GM12878 (cell line): ENCODE measurements around the gene PRRC2C. TPM values are rescaled to one million over a fixed set of nuclear protein-coding genes. Genes with fewer than 3 reads are reported as not detected.

Experiments
- ATAC-seq: fragments of 200-7000 bp; cut with Tn5 transposase; 3 replicates; pipeline ENCODE4 v1.9.1; 2020; ENCODE audit warnings: mild to moderate bottlenecking, moderate library complexity
- BruUV-seq: library from RNA; stranded (reverse); fragments of 400-500 nt; replicated peaks from 2 replicates; lab custom pipeline; 2021; lab: Mats Ljungman, UMichigan
- CTCF ChIA-PET: fragments of 300-600 bp; sonication (Branson Sonifier 250); formaldehyde crosslinking; extraction: SDS; loops from one replicate; lab custom pipeline; 2021; ENCODE audit warnings: inconsistent platforms; lab: Yijun Ruan, JAX
- POLR2A ChIA-PET: fragments of 350-600 bp; formaldehyde crosslinking; extraction: SDS; loops from one replicate; lab custom pipeline; 2021; ENCODE audit warnings: inconsistent platforms; lab: Charles Lee
- RAD21 ChIA-PET: fragments of 300-600 bp; sonication (Branson Sonifier 250); formaldehyde crosslinking; loops from one replicate; lab custom pipeline; 2023; ENCODE audit warnings: antibody characterized with exemption; ENCODE audit not compliant: unreplicated experiment; lab: Charles Lee
- SMC1A ChIA-PET: fragments of 300-600 bp; sonication (Branson Sonifier 250); formaldehyde crosslinking; loops from one replicate; lab custom pipeline; 2023; ENCODE audit not compliant: unreplicated experiment, uncharacterized antibody; lab: Charles Lee
- DNase-seq: peaks from one replicate; pipeline ENCODE4 v3.0.0-alpha.2; 2011; ENCODE audit warnings: low read depth, low spot score
- FAIRE-seq: peaks from 3 replicates; lab custom pipeline; 2011; peaks lifted over from hg19 to GRCh38; lab: Jason Lieb, UNC
- H2AFZ ChIP-seq: 2 replicates; pipeline ENCODE4 v1.6.0; 2011; ENCODE audit warnings: low read depth, low read length, control low read depth; ENCODE audit not compliant: control insufficient read depth
- H3K27ac ChIP-seq: 2 replicates; pipeline ENCODE4 v1.5.1; 2011; ENCODE audit warnings: control low read depth; ENCODE audit not compliant: control insufficient read depth, insufficient read depth
- H3K27me3 ChIP-seq, 2 experiments: replicated peaks in 1 of 2; 2 replicates each; pipeline versions ENCODE4 v1.6.0 to v1.6.1; 2011; ENCODE audit warnings: low read length in 1 of 2; ENCODE audit not compliant: control insufficient read depth in 2 of 2, insufficient read depth in 2 of 2
- H3K36me3 ChIP-seq, 2 experiments: 2 replicates each; pipeline ENCODE4 v1.5.1; 2011; ENCODE audit warnings: low read length in 1 of 2; ENCODE audit not compliant: control insufficient read depth in 2 of 2, insufficient read depth in 2 of 2
- H3K4me1 ChIP-seq: 2 replicates; pipeline ENCODE4 v1.6.1; 2011; ENCODE audit warnings: mild to moderate bottlenecking, low read length, moderate library complexity, mixed read lengths; ENCODE audit not compliant: control insufficient read depth, insufficient read depth
- H3K4me2 ChIP-seq: 2 replicates; pipeline ENCODE4 v1.6.0; 2011; ENCODE audit warnings: control low read depth; ENCODE audit not compliant: control insufficient read depth, insufficient read depth
- H3K4me3 ChIP-seq: fragments of 200-600 bp; sonication (generic); 2 replicates; pipeline ENCODE4 v1.5.1; 2016
- H3K79me2 ChIP-seq: 2 replicates; pipeline ENCODE4 v1.6.0; 2011; ENCODE audit warnings: low read length; ENCODE audit not compliant: control insufficient read depth, insufficient read depth
- H3K9ac ChIP-seq: 2 replicates; pipeline ENCODE4 v1.8.0; 2011; ENCODE audit warnings: low read length, control low read depth, mixed read lengths; ENCODE audit not compliant: control insufficient read depth, insufficient read depth
- H3K9me3 ChIP-seq: replicated peaks from 3 replicates; pipeline ENCODE4 v1.5.1; 2011; ENCODE audit warnings: mild to moderate bottlenecking, low read length; ENCODE audit not compliant: control insufficient read depth, insufficient read depth
- H4K20me1 ChIP-seq: 2 replicates; pipeline ENCODE4 v1.6.0; 2011; ENCODE audit not compliant: control insufficient read depth, insufficient read depth
- ASH2L ChIP-seq: fragments of 300-600, 200-600 bp; sonication (generic); IDR thresholded peaks from 2 replicates; pipeline ENCODE4 v1.6.1; 2017; ENCODE audit warnings: low read depth, mild to moderate bottlenecking, borderline replicate concordance
- DPF2 ChIP-seq: fragments of 450-650 bp; IDR thresholded peaks from 2 replicates; pipeline ENCODE4 v1.6.1; 2017; ENCODE audit warnings: mild to moderate bottlenecking
- ESRRA ChIP-seq: IDR thresholded peaks from 2 replicates; pipeline ENCODE4 v1.6.1; 2012; ENCODE audit warnings: mild to moderate bottlenecking, low read length, improper control_type of control experiment
- EZH2 ChIP-seq: IDR thresholded peaks from 2 replicates; pipeline ENCODE4 v1.6.1; 2012; ENCODE audit warnings: low read depth, mild to moderate bottlenecking, control low read depth, inconsistent platforms, low read length, borderline replicate concordance; ENCODE audit not compliant: control insufficient read depth
- IKZF2 ChIP-seq, 2 experiments: fragments of 450-650 bp; IDR thresholded peaks; 2 replicates each; pipeline ENCODE4 v1.6.1; 2017; ENCODE audit warnings: mild to moderate bottlenecking in 2 of 2, moderate library complexity in 2 of 2
- MEF2B ChIP-seq: fragments of 450-650 bp; IDR thresholded peaks from 2 replicates; pipeline ENCODE4 v1.6.1; 2018; ENCODE audit warnings: mild to moderate bottlenecking, moderate library complexity; ENCODE audit not compliant: partially characterized antibody, poor library complexity, severe bottlenecking
- NBN ChIP-seq: fragments of 450-650 bp; IDR thresholded peaks from 2 replicates; pipeline ENCODE4 v1.6.1; 2016
- NFYA ChIP-seq: IDR thresholded peaks from 2 replicates; pipeline ENCODE4 v1.6.1; 2011; ENCODE audit warnings: low read depth, mild to moderate bottlenecking, low read length, improper control_type of control experiment, borderline replicate concordance
- NR2C2 ChIP-seq: IDR thresholded peaks from 2 replicates; pipeline ENCODE4 v1.6.1; 2011; ENCODE audit warnings: borderline replicate concordance, low read depth; ENCODE audit not compliant: control insufficient read depth, insufficient read length
- NR2F1 ChIP-seq: fragments of 450-650 bp; conservative IDR thresholded peaks from 2 replicates; pipeline ENCODE4 v1.6.1; 2017; ENCODE audit warnings: mild to moderate bottlenecking
- RAD51 ChIP-seq: fragments of 450-650 bp; IDR thresholded peaks from 2 replicates; pipeline ENCODE4 v1.6.1; 2016; ENCODE audit warnings: moderate library complexity, mild to moderate bottlenecking, inconsistent platforms
- RFX5 ChIP-seq: IDR thresholded peaks from 2 replicates; pipeline ENCODE4 v1.6.1; 2011; ENCODE audit warnings: low read depth, low read length, improper control_type of control experiment
- WRNIP1 ChIP-seq: IDR thresholded peaks from 2 replicates; pipeline ENCODE4 v1.6.1; 2011; ENCODE audit warnings: low read depth, low read length, improper control_type of control experiment, borderline replicate concordance
- YBX1 ChIP-seq: fragments of 450-650 bp; IDR thresholded peaks from 2 replicates; pipeline ENCODE4 v1.6.1; 2016; ENCODE audit warnings: antibody characterized with exemption
- WGBS: methylation state at CpG from one replicate; pipeline ENCODE4 v1.1.6; 2016; ENCODE audit warnings: low lambda C conversion rate; ENCODE audit not compliant: insufficient replicate concordance, insufficient coverage; ENCODE audit errors: missing lambda C conversion rate; 5-methylcytosine and 5-hydroxymethylcytosine counted together
- in situ Hi-C: fragments of 300-500 bp; cut with MboI; formaldehyde crosslinking; loops from 9 replicates; pipeline ENCODE4 v1.14.3; 2018; ENCODE audit warnings: mixed read lengths
- intact Hi-C: fragments of 100-400 bp; cut with micrococcal nuclease; formaldehyde crosslinking; loops from one replicate; pipeline ENCODE4 v1.14.2; 2022; ENCODE audit not compliant: unreplicated experiment
- polyA plus RNA-seq, 11 experiments: library from polyadenylated mRNA; depleted of rRNA in 4 of 11; unstranded in 6 of 11; stranded (reverse) in 5 of 11; fragments of >200 nt; fragmentation: Nextera tagmentation in 4 of 11; fragmentation: Illumina TruSeq in 1 of 11; extraction: Ambion mirVana in 4 of 11; extraction: Trizol in 1 of 11; gene quantifications; 1 replicate in 1 of 11; 2 replicates in 10 of 11; pipeline versions ENCODE4 v1.2.1 to v1.2.3, GENCODE V29; 2011 to 2016; ENCODE audit warnings: inconsistent platforms in 2 of 11, missing spikeins in 2 of 11, low read depth in 1 of 11
- total RNA-seq, 4 experiments: library from RNA; depleted of rRNA in 3 of 4; stranded (reverse); fragments of >200 nt in 3 of 4; fragmentation: Illumina TruSeq in 1 of 4; extraction: Trizol in 1 of 4; gene quantifications; 2 replicates each; pipeline versions ENCODE4 v1.2.1 to v1.2.3, GENCODE V29; 2013 to 2021
- TF ChIP-seq, protein P1 (sequence below): fragments of 450-650 bp; IDR thresholded peaks from 2 replicates; pipeline ENCODE4 v1.6.1; 2018; ENCODE audit warnings: borderline replicate concordance, mild to moderate bottlenecking; ENCODE audit not compliant: partially characterized antibody
- TF ChIP-seq, protein P2 (sequence below): fragments of 450-650 bp; IDR thresholded peaks from 2 replicates; pipeline ENCODE4 v1.6.1; 2017; ENCODE audit warnings: mild to moderate bottlenecking, moderate library complexity
- TF ChIP-seq, protein P3 (sequence below): fragments of 450-650 bp; IDR thresholded peaks from 2 replicates; pipeline ENCODE4 v1.6.1; 2017; ENCODE audit warnings: low read depth, mild to moderate bottlenecking, moderate library complexity

PRRC2C gene
- total and polyA plus RNA-seq, 10 of the 15 experiments (the other 5 are each of a cell fraction or from before 2014, with no cell fraction given): 53.4 to 182 (median 91.8) TPM

- Histone ChIP-seq H3K4me3 (no peak overlapping the region), H3K4me2 (no peak overlapping the region), H3K27ac (no peak overlapping the region), H3K9me3 (no peaks in the 10 kb centered on the region; the same call in 2 of the 3 replicates), H3K36me3 (no peaks in the 10 kb centered on the region), H3K79me2 (no peaks in the 10 kb centered on the region), H3K27me3 (no peaks in the 10 kb centered on the region), H3K4me1 (peaks cover 5% of the 10 kb centered on the region), H3K9ac (no peak overlapping the region), H2AFZ (no peak overlapping the region), H4K20me1 (no peaks in the 10 kb centered on the region)
- FAIRE-seq (no peak), DNase-seq (no peak), ATAC-seq (peak; percentile 74)
- RAD21 ChIA-PET: interaction anchor here (1.3 kb wide), 1 partner anchor 11 kb away, joined by 3 read pairs; the partner anchor contains the start of gene MYOCOS
- SMC1A ChIA-PET: interaction anchor here (0.8 to 2.1 kb wide), 5 partner anchors 10 to 34 kb away, joined by 3 to 10 read pairs (median 5); partner anchors contain the start of gene MYOCOS
- CTCF ChIA-PET: interaction anchor here (1.4 to 2.5 kb wide), 2 partner anchors 12 to 34 kb away, joined by 6 to 10 read pairs; no protein-coding TSS in a partner anchor
- BruUV-seq: no TSS peak
- intact Hi-C loops: loop anchor here (5.0 kb wide), 1 partner anchor 172 kb away; the partner anchor contains the start of gene METTL13
- in situ Hi-C loops: no loop called here
- POLR2A ChIA-PET: interaction anchor here (1.4 kb wide), 1 partner anchor 8 kb away, joined by 3 read pairs; no protein-coding TSS in a partner anchor
- 81% methylated on average over 2 of the region's 2 CpGs for WGBS
- TF ChIP-seq, protein P1, sequence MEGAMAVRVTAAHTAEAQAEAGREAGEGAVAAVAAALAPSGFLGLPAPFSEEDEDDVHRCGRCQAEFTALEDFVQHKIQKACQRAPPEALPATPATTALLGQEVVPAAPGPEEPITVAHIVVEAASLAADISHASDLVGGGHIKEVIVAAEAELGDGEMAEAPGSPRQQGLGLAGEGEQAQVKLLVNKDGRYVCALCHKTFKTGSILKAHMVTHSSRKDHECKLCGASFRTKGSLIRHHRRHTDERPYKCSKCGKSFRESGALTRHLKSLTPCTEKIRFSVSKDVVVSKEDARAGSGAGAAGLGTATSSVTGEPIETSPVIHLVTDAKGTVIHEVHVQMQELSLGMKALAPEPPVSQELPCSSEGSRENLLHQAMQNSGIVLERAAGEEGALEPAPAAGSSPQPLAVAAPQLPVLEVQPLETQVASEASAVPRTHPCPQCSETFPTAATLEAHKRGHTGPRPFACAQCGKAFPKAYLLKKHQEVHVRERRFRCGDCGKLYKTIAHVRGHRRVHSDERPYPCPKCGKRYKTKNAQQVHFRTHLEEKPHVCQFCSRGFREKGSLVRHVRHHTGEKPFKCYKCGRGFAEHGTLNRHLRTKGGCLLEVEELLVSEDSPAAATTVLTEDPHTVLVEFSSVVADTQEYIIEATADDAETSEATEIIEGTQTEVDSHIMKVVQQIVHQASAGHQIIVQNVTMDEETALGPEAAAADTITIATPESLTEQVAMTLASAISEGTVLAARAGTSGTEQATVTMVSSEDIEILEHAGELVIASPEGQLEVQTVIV: no peak
- TF ChIP-seq NR2C2 (no peak), WRNIP1 (no peak), NBN (peak; percentile 73), ASH2L (no peak), NR2F1 (0 out of 2 replicates have a peak, but pooled peaks have one; percentile 29), MEF2B (peak; percentile 44), ESRRA (no peak), DPF2 (peak; percentile 76; the same call in 1 of the 2 replicates), NFYA (no peak), IKZF2 (IDR thresholded peaks at IDR 0.05) (peak; percentile 95), RFX5 (no peak), RAD51 (peak; percentile 10; the same call in 1 of the 2 replicates), YBX1 (no peak), EZH2 (no peak)
- TF ChIP-seq, protein P2, sequence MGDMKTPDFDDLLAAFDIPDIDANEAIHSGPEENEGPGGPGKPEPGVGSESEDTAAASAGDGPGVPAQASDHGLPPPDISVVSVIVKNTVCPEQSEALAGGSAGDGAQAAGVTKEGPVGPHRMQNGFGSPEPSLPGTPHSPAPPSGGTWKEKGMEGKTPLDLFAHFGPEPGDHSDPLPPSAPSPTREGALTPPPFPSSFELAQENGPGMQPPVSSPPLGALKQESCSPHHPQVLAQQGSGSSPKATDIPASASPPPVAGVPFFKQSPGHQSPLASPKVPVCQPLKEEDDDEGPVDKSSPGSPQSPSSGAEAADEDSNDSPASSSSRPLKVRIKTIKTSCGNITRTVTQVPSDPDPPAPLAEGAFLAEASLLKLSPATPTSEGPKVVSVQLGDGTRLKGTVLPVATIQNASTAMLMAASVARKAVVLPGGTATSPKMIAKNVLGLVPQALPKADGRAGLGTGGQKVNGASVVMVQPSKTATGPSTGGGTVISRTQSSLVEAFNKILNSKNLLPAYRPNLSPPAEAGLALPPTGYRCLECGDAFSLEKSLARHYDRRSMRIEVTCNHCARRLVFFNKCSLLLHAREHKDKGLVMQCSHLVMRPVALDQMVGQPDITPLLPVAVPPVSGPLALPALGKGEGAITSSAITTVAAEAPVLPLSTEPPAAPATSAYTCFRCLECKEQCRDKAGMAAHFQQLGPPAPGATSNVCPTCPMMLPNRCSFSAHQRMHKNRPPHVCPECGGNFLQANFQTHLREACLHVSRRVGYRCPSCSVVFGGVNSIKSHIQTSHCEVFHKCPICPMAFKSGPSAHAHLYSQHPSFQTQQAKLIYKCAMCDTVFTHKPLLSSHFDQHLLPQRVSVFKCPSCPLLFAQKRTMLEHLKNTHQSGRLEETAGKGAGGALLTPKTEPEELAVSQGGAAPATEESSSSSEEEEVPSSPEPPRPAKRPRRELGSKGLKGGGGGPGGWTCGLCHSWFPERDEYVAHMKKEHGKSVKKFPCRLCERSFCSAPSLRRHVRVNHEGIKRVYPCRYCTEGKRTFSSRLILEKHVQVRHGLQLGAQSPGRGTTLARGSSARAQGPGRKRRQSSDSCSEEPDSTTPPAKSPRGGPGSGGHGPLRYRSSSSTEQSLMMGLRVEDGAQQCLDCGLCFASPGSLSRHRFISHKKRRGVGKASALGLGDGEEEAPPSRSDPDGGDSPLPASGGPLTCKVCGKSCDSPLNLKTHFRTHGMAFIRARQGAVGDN: peak; percentile 93
- TF ChIP-seq, protein P3, sequence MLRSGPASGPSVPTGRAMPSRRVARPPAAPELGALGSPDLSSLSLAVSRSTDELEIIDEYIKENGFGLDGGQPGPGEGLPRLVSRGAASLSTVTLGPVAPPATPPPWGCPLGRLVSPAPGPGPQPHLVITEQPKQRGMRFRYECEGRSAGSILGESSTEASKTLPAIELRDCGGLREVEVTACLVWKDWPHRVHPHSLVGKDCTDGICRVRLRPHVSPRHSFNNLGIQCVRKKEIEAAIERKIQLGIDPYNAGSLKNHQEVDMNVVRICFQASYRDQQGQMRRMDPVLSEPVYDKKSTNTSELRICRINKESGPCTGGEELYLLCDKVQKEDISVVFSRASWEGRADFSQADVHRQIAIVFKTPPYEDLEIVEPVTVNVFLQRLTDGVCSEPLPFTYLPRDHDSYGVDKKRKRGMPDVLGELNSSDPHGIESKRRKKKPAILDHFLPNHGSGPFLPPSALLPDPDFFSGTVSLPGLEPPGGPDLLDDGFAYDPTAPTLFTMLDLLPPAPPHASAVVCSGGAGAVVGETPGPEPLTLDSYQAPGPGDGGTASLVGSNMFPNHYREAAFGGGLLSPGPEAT: peak; percentile 70; the same call in 1 of the 2 replicates
These were observed 125.1 kb downstream of the PRRC2C start for GRCh38 chr1:171610385-171610784.
